GM19372 (cell line): ENCODE results near the gene ANKRD45.
"Not testable (repeated sequence)": the region's sequence is repeated elsewhere in the genome, so short reads cannot be mapped to it uniquely, and the experiment has no call there.

Experiments used
- ATAC-seq: cut with Tn5 transposase; IDR thresholded peaks from one replicate; pipeline ENCODE4 v1.9.1; 2021; ENCODE audit warnings: mild to moderate bottlenecking, low read depth, moderate library complexity; ENCODE audit not compliant: unreplicated experiment

ANKRD45 gene

GRCh38 chr1:173648880-173649605 lies 20.6 kb downstream of the ANKRD45 start:
- no peak for ATAC-seq

DNA sequence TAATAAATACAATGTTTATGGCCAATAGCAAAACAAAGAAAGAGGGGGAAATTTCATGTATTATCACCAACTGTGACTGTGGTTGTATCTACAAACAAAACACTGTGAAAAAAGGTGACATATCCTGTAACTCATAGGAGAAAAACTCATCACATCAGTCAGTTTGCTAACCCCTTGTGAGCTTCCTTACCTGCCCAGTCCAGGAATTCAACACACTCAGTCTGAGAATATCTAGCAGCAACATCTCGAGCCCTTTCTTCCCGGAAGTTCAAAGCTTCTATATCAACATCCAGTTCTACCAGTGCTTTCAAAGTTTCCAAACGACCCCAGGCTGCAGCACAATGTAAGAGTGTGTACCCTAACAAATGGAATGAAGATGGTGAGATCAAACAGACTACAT lies 23.0 kb downstream of the ANKRD45 start:
- no peak for ATAC-seq

- not testable (repeated sequence) for ATAC-seq
Observed at GRCh38 chr1:173642450-173643139, 27.1 kb downstream of the ANKRD45 start.

GRCh38 chr1:173639102-173639501 lies 30.5 kb downstream of the ANKRD45 start:
- ATAC-seq: no peak

DNA sequence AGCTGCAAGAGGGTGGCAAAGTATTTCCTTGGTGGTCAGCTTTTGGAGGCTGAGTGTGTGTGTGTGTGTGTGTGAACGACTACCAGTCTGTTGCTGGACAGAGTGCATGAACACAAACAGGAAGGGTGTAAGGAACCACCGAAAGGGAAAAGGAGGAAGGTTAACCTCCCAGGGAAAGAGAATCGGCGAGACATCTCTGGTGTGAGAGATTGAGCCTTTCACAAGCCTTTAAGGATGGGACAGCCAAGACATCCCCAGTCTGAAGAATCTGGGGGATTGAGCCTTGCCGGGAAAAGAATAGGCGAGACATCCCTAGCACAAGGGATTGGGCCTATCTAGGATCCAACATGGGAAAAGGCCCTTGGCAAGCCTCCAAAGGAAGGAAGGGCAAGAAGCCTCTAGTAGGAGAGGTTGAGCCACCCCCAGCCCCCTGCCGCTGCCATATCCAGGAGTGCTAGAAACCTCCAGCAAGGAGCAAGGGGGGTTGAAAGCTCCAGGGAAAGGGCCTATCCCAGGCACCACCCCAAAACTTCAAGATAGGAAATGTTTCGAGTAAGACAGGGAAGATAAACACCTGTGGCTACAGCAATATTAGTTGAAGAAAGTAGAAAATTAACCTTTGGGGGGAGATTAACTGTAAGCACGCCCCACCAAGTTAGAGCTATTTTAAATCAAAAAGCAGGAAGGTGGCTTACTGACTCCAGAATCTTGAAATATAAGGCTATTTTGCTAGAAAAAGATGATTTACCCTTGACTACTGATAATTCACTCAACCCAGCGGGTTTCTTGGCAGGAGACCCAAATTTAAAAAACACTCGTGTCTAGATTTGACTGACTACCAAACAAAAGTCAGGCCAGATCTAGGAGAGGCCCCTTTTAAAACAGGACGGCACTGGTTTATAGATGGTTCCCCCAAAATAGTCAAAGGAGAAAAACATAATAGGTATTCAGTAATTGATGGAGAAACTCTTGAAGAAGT lies 31.3 kb downstream of the ANKRD45 start:
- ATAC-seq: no peak

DNA sequence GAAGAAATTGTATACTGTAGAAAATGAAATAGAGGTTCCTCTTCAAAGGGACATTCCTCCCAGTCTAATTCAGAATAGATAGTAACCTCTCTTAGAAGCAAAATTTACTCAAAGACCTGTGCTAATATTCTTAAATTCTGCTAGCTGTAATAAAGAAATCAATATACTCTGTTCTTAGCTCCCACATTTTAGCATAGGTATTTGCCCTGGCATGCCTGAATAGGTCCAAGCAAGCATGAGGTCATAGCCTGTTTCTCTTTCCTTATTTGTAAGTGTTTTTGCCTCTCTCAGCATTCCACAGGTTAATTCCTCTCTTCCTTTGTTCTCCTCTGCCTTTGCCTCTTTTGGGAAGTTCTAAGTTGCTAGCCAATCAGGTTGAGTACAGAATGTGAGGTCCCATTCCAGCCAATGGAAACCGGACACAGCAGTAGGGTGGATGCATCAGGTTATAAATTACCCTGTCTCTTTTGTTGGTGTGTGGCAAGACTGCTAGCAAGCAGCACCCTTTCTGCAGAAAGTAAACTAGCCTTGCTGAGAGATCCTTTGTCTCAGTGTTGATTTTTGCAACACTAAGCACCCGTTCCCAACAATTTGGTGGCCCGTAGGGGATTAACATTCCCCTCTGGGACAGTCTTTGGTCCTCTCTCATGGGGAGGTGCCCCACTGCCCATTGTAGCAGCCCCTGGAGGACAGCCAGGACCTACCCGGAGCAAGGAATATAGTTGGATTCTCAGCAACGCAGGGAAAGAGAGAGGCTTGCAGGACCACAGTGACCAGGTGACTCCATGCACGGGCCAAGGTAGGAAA lies 32.2 kb downstream of the ANKRD45 start:
- not testable (repeated sequence) for ATAC-seq

DNA sequence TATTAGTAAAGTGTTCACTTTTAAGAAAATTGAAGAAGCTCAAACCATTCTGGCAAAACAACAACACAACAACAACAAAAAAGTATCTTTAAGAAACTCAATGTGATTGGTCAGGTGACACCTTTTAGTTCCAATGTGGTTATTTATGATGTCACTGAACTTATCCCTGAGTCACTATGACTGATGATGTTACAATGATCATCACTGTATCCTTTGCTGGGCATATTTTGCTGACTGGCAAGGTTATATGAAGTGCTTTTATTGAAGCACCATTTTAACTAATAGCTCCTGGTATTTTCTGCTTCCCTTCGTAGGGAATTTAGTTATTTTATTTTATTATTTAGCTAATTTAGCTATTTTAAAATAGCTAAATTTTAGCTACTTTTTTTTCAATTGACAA lies 34.5 kb downstream of the ANKRD45 start, which contains the start of gene TEX50:
TEX50 (plus strand) TSS at position 223 of the 400 bp plus-strand sequence. CDS start 184 bp downstream, outside the sequence.
- no peak for ATAC-seq

GRCh38 chr1:173628888-173629287 lies 40.8 kb downstream of the ANKRD45 start:
- ATAC-seq: no peak

DNA sequence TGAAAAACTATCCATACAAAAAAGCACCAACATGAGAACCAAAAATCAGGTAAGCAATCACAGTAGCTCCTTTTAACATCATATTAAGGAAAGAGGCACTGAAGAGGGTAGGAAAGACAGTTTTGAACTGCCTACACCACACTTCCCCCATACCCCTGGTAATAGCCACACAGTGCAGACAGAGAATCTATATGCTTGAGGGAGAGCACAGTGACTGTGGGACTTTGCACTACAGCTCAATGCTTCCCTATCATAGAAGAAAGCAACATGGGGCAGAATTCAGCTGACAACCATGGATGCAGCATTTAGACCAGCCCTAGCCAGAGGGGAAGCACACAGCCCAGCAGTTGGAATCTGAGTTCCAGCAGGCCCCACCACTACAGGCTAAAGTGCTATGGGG lies 42.4 kb downstream of the ANKRD45 start:
- ATAC-seq: no peak

GRCh38 chr1:173616859-173617258 lies 52.8 kb downstream of the ANKRD45 start:
- no peak for ATAC-seq

DNA sequence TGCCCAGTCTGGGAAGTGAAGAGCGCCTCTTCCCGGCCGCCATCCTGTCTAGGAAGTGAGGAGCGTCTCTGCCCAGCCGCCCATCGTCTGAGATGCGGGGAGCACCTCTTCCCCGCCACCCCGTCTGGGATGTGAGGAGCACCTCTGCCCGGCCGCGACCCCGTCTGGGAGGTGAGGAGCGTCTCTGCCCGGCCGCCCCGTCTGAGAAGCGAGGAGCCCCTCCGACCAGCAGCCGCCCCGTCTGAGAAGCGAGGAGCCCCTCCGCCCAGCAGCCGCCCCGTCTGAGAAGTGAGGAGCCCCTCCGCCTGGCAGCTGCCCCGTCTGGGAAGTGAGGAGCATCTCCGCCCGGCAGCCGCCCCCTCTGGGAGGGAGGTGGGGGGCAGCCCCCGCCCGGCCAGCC lies 56.6 kb downstream of the ANKRD45 start:
- not testable (repeated sequence) for ATAC-seq

DNA sequence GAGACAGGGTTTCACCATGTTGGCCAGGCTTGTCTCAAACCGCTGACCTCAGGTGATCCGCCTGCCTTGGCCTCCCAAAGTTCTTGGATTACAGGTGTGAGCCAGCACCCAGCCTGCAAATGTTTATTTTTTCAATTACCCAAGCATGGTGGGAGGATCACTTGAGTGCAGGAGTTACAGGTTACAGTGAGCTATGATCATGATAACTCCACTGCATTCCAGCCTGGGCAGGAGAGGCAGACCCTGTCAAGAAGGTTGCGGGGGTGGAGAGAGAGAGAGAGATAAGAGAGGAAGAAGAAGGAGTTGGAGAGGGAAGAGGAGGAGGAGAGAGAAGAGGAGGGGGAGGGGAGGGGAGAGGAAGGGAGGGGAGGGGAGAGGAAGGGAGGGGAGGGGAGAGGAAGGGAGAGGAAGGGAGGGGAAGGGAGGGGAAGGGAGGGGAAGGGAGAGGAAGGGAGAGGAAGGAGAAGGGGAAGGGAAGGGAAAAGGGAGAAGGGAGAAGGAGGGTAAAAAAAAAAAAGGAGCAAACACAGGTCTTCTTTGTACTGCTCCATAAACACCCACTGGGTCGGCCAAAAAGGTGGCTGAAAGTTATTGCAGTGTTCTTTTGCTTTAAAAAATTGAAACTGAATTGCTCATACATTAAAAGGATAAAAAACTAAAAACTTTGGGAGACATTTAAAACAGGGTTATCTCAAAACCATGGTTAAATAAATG lies 61.0 kb downstream of the ANKRD45 start:
- no peak for ATAC-seq

DNA sequence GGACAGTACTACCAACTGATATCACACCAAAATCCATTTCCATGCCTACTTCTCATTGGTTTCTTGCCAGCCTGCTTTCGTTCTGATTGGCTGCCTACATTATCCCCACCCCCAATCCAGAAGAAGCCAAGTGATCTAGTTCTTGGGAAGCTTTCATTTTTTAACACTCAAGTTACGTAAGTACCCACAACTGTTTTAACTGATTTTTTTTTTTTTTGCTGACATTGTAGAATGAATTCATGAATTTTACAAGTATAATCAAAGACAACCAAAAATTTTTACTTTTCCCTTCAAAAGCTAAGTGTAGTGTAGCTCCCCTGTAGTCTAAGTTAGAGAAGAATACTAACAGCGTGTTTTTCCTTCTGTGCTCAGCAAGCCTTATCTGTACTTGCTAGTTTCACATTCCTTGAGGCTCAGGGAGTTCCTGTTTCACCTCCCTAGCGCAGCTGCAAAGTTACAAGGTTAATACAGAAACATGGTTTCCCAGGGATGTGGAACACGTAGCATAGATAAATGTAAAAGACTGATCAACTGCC lies 66.5 kb downstream of the ANKRD45 start, which contains the start of gene SLC9C2:
SLC9C2 (minus strand) TSS at position 17 of the 536 bp plus-strand sequence. CDS start 1,296 bp downstream, outside the sequence.
- no peak for ATAC-seq

DNA sequence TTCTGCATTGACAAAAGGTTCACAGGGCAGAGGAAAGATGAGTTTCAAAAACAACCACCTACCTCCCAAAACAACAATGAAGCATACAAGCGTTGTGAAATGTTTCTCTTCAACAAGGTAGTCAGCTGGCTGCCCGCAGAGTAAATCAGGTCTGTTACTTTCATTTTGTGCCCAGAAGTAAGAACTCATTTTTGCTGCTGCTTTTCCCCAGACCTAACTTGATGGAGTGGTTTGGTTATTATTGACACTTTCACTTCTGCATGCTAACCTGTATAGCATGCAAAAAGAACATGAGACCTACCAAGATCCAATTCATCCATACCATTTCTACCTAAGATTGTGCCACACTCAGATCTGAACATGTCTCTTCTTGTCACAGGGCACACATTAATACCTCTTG lies 68.1 kb downstream of the ANKRD45 start:
- ATAC-seq: no peak

DNA sequence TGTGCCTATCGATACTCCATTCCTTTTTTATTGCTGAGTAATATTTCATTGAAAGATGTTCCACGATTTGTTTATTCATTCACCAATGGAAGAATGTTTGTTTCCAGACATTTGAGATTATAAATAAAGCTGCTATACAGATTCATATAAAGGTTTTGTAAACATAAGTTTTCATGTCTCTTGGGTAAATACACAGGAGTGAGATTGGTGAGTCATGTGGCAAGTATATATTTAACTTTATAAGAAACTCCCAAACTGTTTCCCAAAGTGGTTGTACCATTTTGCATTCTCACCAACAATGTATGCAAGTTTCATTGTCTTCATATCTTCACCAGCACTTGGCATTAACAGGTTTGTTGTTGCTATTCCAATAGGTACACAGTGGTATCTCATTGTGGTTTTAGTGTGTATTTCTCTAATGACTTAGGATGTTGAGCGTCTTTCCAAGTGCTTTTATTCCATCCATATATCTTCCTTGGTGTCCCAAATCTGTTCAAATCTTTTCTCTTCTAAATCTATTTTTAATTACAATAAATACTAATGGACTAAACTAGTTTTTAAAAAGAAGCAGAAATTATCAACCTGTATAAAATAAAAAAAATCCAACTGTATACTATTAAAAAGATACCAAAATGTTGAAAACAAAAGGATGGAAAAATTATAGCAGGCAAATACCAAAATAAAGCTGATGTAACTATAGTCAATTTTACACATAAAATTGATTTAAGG lies 73.4 kb downstream of the ANKRD45 start:
- no peak for ATAC-seq

GRCh38 chr1:173591138-173591537 lies 78.5 kb downstream of the ANKRD45 start:
- ATAC-seq: not testable (repeated sequence)

- no peak for ATAC-seq
Observed at GRCh38 chr1:173590557-173590956, 79.1 kb downstream of the ANKRD45 start.

GRCh38 chr1:173581383-173582079 lies 88.1 kb downstream of the ANKRD45 start:
- no peak for ATAC-seq
